Smooth muscle cell of the brain vasculature (primary cell): Measurements from ENCODE around the gene C20orf141.

Source experiments
- DNase-seq: peaks from one replicate; pipeline ENCODE4 v3.0.0-alpha.2; 2012; ENCODE audit warnings: low read depth, low spot score

C20orf141 gene

GRCh38 chr20:2846698-2847097 lies 31.9 kb downstream of the C20orf141 start:
- no peak for DNase-seq

- DNase-seq = no peak
Measured at GRCh38 chr20:2847802-2848201, 33.0 kb downstream of the C20orf141 start.

- DNase-seq = no peak
Measured at GRCh38 chr20:2849529-2849928, 34.7 kb downstream of the C20orf141 start.

- DNase-seq = no peak
Measured at GRCh38 chr20:2851086-2851485, 36.3 kb downstream of the C20orf141 start.

- DNase-seq = no peak
Measured at GRCh38 chr20:2858591-2858990, 43.8 kb downstream of the C20orf141 start.

GRCh38 chr20:2859330-2860121 lies 44.7 kb downstream of the C20orf141 start:
- no peak for DNase-seq

GRCh38 chr20:2864626-2865025 lies 49.8 kb downstream of the C20orf141 start:
- no peak for DNase-seq

- DNase-seq = no peak
Measured at GRCh38 chr20:2865101-2865500, 50.3 kb downstream of the C20orf141 start.
